GM12864 (cell line): ENCODE results near the gene MEGF6.

Experiments used
- DNase-seq: peaks from one replicate; pipeline ENCODE4 v3.0.0-alpha.2; 2011; ENCODE audit warnings: low read depth
- H3K4me3 ChIP-seq: 2 replicates; pipeline ENCODE4 v1.5.1; 2011; ENCODE audit warnings: mild to moderate bottlenecking, low read depth, low read length, control low read depth
- TF ChIP-seq, protein P1 (sequence below): IDR thresholded peaks from 2 replicates; pipeline ENCODE4 v1.5.1; 2011; ENCODE audit warnings: low read depth, mild to moderate bottlenecking, moderate library complexity, low read length, control low read depth, inconsistent platforms; ENCODE audit errors: missing control alignments

The MEGF6 gene

DNA sequence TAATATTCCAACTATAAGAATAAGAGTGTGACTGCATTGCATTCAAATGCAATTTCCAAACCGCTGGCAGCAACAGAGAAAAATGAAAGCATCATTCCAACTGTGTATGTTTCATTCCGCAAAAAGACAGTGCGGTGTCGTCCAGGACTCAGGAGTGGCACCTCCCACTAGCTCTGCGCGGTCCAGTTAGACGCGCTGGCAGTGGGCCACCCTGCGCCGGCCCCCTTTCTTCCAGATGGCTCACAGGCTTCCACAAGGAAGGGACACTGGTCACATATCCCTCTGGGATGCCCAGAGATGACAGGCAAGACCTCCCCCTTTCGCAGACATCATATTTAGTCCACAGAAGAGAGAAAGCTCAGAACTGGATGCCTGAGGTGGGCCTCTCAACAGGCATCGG is 26.7 kb upstream of the MEGF6 start:
- no peak overlapping the region for H3K4me3 ChIP-seq
- TF ChIP-seq, protein P1, sequence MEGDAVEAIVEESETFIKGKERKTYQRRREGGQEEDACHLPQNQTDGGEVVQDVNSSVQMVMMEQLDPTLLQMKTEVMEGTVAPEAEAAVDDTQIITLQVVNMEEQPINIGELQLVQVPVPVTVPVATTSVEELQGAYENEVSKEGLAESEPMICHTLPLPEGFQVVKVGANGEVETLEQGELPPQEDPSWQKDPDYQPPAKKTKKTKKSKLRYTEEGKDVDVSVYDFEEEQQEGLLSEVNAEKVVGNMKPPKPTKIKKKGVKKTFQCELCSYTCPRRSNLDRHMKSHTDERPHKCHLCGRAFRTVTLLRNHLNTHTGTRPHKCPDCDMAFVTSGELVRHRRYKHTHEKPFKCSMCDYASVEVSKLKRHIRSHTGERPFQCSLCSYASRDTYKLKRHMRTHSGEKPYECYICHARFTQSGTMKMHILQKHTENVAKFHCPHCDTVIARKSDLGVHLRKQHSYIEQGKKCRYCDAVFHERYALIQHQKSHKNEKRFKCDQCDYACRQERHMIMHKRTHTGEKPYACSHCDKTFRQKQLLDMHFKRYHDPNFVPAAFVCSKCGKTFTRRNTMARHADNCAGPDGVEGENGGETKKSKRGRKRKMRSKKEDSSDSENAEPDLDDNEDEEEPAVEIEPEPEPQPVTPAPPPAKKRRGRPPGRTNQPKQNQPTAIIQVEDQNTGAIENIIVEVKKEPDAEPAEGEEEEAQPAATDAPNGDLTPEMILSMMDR: no peak
- DNase-seq: no peak

DNA sequence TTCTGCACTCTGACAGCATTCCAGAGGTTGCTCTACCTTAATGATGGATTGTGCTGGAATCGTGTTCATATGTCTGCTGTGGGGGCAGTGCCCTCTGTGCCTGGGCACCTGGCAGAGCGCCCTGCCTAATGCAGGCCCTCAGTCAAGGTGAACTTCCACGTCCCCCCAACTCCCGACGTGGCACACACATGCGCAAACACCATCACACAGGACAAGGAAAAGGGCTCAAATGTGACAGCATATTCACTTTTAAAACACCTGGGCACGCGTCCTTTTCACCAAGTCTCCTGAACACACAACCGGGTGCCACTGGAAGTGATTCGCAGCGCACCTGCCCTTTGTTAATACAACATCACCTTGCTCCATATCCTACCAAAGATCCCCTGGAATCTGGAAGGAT is 25.2 kb upstream of the MEGF6 start:
- TF ChIP-seq, protein P1: no peak
- DNase-seq: no peak
- no peak overlapping the region for H3K4me3 ChIP-seq

DNA sequence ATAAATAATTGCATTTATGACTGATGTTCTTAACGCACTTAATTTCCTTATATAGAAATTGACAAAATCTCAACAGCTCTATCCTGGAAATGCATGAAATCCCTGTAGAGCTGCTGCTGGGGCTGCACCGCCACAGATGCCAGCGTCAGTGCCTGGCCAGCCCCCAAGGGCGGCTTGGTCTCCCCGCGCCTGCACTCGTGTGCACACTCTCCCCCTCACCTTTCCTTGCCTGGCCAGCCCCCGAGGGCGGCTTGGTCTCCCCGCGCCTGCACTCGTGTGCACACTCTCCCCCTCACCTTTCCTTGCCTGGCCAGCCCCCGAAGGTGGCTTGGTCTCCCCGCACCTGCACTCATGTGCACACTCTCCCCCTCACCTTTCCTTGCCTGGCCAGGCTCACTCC is 24.8 kb upstream of the MEGF6 start:
- no peak overlapping the region for H3K4me3 ChIP-seq
- TF ChIP-seq, protein P1: no peak
- DNase-seq: no peak

- no peak overlapping the region for H3K4me3 ChIP-seq
- TF ChIP-seq, protein P1: no peak
- DNase-seq: no peak
These were observed 22.9 kb upstream of the MEGF6 start for GRCh38 chr1:3634059-3634800.

GRCh38 chr1:3633344-3634058 is 22.2 kb upstream of the MEGF6 start:
- no peak overlapping the region for H3K4me3 ChIP-seq
- DNase-seq: no peak
- TF ChIP-seq, protein P1: no peak

DNA sequence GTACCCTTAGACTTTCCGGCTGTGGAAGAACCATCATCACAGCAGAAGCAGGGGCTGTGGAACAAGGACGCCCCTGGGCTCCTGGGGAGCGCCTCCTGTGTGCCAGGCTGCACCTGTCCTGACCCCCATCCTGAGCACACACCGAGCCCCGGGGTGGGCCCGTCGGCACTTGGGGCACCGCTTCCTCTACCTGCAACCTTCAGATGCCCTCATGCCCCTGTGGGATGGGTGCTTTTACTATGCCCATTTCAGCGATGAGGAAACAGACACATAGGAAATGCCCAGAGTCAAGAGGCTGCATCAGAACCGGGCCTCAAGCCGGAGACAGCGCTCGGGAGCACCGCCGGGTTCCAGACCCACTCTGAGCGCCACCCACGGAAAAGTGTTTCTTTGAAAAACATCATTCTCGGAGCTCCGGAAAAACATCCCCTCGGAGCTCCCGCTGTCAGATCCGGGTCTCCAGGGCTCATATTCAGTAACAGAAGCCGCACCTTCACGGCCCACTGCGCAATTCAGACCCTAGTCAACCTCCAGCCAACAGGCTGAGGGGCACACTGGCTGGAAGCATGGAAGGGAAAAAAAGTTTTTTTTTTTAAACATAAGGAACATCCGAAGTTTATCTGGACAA is 21.5 kb upstream of the MEGF6 start:
- DNase-seq: no peak
- TF ChIP-seq, protein P1: no peak
- H3K4me3 ChIP-seq: no peak overlapping the region
